Posterior cingulate gyrus (tissue), 11 donors: ENCODE data around the gene AMACR.
"Not testable (repeated sequence)": the region's sequence is repeated elsewhere in the genome, so short reads cannot be mapped to it uniquely, and the experiment has no call there.

Source experiments
- DNase-seq, 10 donors: peaks; one replicate each; pipeline versions ENCODE4 v3.0.0 to v3.0.0-alpha.2; 2020 to 2021; ENCODE audit warnings: mixed read lengths in 3 of 10
- intact Hi-C: fragments of 100-400 bp; cut with DNase I; formaldehyde crosslinking; loops from one replicate; pipeline ENCODE4 v1.15.1; 2023

The AMACR gene

DNA sequence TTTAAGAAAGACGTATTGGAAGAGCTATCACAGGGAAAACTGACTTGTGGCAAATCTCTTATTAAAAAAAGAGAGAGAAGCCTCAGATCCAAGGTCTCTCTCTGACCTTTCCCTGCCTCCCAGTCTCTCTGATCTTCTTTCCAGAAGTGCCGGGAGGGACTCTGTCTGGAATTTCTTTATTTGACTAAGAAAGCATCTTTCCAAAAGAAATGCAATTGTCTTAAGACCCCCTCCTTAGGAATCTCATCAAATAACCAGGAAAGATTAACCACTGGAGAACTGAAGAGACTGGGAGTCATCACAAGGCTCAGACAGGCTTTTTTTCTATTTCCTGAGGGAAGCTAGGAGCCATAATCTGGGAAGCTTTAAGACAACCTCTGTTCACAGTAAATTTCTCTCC, 30.5 kb upstream of the AMACR start:
- no peak for DNase-seq
- intact Hi-C loops = no loop called here

- DNase-seq = no peak
- intact Hi-C loops = no loop called here
Observed at GRCh38 chr5:34037726-34038125, 29.9 kb upstream of the AMACR start.

GRCh38 chr5:34035756-34036155, 27.9 kb upstream of the AMACR start:
- intact Hi-C loops = no loop called here
- no peak for DNase-seq

DNA sequence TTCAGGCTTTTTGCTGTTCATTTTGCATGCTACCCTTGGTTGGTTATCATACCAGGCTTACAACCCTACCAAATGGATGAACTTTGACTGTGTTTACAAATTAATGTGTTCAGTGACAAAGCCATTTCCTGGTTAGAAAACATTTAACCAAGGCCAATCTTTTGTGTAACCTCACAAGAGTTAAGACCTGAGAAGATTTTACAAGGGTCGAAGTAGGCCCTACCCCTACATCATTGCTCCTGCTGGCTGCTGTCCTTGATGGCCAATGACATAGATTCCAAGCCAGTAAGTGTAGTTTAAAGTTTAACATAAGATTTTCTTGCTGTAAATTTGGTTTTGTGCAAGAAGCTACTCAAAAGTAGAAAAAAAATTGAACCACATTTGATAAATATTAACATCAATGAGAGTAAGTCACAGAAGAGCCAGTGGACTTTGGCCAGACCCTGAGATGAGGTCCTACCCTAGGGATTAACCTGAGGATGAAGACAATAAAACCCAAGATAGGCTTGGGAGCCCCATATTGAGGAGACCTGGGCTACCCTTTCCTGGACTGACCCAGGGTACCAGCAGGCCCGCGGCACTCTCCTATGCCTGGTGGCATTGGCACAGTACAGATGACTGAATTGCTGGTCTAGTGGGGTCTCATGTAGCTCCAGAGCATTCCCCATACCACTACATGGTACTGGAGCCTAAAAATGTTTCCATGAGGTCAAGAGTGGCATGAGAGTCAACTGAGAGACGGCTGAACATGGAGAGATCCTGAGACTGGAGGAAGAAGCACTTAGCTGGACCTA, 26.9 kb upstream of the AMACR start:
- no peak for DNase-seq
- intact Hi-C loops = no loop called here

GRCh38 chr5:34031966-34032365, 24.1 kb upstream of the AMACR start:
- intact Hi-C loops = no loop called here
- no peak for DNase-seq

GRCh38 chr5:34031117-34031516, 23.3 kb upstream of the AMACR start:
- no peak for DNase-seq
- intact Hi-C loops = no loop called here

- DNase-seq, intact Hi-C loops: not testable (repeated sequence)
Observed at GRCh38 chr5:34030585-34030984, 22.7 kb upstream of the AMACR start.

DNA sequence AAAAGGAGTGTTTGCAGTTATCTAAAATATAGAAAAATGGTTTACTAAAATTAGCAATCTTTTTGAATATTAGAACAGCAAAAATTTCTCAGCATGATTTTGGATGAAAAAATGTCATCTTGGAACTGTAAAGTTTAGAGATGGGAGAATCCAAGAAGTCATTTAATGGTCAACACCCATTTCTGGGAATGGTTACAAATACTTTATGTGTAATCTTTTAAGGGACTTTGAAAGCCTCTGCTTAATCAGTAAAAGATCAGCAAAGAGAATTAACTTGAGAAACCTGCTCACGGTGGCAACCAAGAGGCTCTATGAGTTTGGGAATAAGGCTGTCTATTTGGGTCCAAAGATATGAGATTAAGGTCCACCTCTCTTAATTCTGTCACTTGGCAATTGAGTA, 22.2 kb upstream of the AMACR start:
- intact Hi-C loops = no loop called here
- no peak for DNase-seq

DNA sequence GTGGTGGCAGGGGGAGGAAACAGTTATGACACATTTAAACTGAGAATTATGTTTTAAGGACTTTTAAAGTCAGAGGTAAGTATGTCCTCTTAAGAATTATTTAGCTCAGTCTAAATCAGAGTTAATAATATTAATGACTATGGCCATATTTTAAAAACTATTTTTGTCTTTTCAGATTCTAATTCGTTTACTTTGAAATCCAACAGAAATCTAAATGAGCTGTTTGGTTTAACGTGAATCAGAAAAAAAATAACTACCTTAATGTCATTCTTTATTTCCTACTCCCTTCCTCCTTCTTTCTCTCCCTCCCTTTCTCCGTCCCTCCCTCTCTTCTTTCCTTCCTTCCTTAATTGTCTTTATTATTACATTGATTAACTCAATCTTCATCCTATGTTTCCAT, 20.5 kb upstream of the AMACR start:
- no peak for DNase-seq
- intact Hi-C loops = no loop called here

- no peak for DNase-seq
- intact Hi-C loops = no loop called here
Observed at GRCh38 chr5:34026089-34026761, 18.4 kb upstream of the AMACR start.

- intact Hi-C loops = no loop called here
- no peak for DNase-seq
Observed at GRCh38 chr5:34022121-34022705, 14.4 kb upstream of the AMACR start.

DNA sequence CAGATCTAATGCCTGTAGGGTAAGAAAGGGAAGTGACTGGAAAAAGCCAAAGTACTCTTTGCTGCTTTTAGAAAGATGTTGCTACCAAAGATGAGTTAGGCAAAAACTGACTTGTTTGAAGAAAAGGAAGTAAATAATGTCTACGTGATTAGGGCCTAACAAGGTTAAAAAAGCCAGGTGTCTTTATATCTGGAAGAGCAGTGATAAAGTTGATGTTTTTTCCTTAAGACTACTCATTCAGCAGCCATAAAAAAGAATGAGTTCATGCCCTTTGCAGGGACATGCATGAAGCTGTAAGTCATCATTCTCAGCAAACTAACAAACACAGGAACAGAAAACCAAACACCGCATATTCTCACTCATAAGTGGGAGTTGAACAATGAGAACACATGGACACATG, 13.5 kb upstream of the AMACR start:
- intact Hi-C loops = no loop called here
- no peak for DNase-seq

DNA sequence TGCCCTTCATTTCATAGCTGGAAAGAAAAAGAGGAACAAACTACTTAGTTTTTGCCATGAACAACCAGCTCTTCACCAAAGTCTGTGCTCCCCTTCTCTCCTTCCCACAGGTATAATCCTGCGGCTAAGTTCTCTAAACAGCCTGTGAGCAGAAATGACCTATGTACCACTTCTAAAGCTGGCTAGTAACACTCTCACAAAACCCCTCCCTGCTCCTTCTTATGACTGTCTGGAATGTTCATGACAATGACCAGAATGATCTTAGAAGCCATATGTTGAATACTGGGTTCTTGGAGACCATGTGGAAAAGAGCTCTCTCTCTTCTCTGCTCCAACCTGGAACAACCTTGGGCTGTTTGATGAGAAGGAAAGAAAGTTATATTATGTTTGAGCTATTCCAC, 12.9 kb upstream of the AMACR start:
- intact Hi-C loops = no loop called here
- no peak for DNase-seq

- intact Hi-C loops = no loop called here
- DNase-seq = no peak
Observed at GRCh38 chr5:34017254-34017653, 9.4 kb upstream of the AMACR start.

- intact Hi-C loops = no loop called here
- no peak for DNase-seq
Observed at GRCh38 chr5:34016750-34017149, 8.9 kb upstream of the AMACR start.

DNA sequence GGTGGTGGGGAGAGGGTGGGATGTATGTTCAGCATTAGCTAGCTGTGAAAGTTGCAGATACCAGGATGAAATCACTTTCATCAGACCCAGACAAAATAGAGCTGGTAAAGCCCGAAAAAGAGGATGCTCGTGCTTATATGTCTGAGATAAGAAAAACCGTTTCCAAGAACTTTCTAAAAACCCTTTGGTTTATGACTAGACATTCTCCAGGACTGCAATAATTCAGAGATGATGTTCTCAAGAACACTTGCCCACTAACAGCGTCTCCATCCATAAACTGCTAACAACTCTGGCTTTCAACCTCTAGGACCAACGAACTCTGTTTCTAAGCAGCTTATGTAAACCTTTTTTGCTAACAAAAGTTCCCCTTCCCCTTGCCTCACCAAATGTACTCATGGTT, 8.4 kb upstream of the AMACR start:
- DNase-seq = no peak

DNA sequence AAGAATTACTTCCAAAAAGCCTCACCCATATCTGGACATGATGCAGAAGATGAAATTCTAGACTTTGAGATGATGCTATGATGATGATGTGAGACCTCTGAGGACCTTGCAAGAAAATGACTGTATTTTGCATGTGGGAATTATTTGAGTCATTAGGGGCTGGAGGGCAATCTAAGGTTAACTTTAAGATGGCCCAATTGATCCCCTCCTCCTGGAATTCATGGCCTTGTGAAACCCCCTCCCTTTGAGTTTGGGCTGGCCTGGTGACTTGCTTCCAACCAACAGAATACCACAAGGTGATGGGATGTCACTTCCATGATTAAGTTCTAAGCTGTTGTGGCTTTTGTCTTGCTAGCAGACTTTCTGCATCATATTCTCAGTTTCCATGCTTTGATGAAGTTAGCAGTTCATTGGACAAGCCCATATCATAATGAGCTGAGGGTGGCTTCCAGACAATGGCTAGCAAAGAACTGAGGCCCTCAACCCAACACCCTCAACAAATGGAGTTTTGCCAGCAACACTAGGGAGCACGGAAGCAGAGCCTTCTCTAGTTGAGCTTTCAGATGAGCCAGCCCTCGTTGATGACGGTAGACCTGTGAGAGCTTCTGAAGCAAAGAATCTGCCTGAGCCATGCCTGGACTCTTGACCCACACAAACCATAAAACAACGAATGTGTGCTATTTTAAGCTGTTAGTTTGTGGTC, 7.4 kb upstream of the AMACR start:
- no peak for DNase-seq
- intact Hi-C loops = no loop called here

More for the DNA sequence above, 8.4 kb upstream of the AMACR start:
- intact Hi-C loops = no loop called here

- intact Hi-C loops = no loop called here
- DNase-seq = no peak
Observed at GRCh38 chr5:34014626-34015025, 6.8 kb upstream of the AMACR start.

DNA sequence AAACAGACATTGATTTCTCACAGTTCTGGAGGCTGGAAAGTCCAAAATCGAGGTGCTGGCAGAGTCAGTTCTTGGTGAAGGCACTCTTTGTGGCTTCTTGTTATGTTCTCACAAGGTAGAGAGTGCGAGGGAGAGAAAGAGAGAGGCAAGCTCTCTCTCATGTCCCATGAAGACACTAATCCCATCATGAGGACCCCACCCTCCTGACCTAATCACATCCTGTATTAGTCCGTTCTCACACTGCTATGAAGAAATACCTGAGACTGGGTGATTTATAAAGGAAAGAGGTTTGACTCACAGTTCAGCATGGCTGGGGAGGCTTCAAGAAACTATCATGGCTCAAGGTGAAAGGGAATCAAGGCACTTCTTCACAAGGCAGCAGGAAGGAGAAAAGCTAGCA, 5.7 kb upstream of the AMACR start:
- intact Hi-C loops = no loop called here
- DNase-seq = no peak

DNA sequence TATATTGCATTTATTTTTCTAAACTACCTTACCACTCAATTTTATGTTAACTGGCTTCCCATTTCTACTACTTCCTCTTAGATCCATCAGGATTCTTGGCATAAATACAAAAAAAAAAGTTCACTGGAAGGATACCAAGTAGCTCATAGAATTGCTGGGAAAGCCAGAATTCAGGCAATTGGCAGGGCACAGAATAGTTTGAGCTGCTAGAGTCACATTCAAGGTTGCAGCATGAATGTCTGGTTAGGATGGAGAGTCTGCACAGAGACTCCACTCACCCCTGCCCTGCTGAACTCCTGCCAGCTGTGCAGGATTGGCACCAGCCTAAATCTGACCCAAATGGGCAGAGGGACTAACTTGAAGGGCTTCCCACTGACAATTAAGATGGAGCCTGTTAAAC, 4.9 kb upstream of the AMACR start:
- intact Hi-C loops = no loop called here
- DNase-seq = no peak

DNA sequence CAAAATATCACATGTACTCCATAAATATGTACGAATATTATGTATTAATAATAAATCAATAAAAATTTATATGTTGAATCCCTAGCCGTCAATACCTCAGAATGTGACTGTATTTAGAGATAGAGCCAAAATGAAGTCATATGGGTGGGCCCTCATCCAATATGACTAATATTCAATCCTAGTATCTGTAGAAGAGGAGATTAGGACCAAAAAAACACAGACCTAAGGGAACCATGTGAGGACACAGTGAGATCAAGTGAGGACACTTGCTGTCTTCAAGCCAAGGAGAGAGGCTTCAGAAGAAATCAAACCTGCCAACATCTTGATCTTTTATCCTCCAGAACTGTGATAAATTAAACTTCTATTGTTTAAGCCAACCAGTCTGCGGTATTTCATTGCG, 3.7 kb upstream of the AMACR start:
- intact Hi-C loops = no loop called here

More for the DNA sequence above, 3.7 kb upstream of the AMACR start:
- no peak for DNase-seq
